Activated CD4-positive, CD25-positive, alpha-beta regulatory T cell treated with anti-CD3 and anti-CD28 coated beads, Interleukin-2, amount 50 U/mL, for 16 hours (primary cell): ENCODE data around the gene TICAM1.

ENCODE experiments used
- DNase-seq: peaks from one replicate; pipeline ENCODE4 v3.0.0-alpha.2; 2020; ENCODE audit warnings: low read depth, low spot score

Gene TICAM1

GRCh38 chr19:4772566-4772965, 58.9 kb downstream of the TICAM1 start:
- DNase-seq: no peak

GRCh38 chr19:4768934-4769777, 62.4 kb downstream of the TICAM1 start:
- peak; percentile 51 for DNase-seq
